Loucy (cell line): Measurements from ENCODE around the gene RASD1.

Experiments used
- H2AFZ ChIP-seq: fragments of 200-600 bp; sonication (generic); 2 replicates; pipeline ENCODE4 v1.6.0; 2016; ENCODE audit warnings: antibody characterized with exemption, mild to moderate bottlenecking, low read length, moderate library complexity
- H3F3A ChIP-seq: fragments of 200-600 bp; 2 replicates; pipeline ENCODE4 v1.6.0; 2016; ENCODE audit warnings: antibody characterized with exemption, low read depth, mild to moderate bottlenecking
- H3K27me3 ChIP-seq: fragments of 200-600 bp; sonication (generic); 2 replicates; pipeline ENCODE4 v1.6.1; 2014; ENCODE audit warnings: low read length, mild to moderate bottlenecking; ENCODE audit not compliant: insufficient read depth, poor library complexity, severe bottlenecking
- H3K36me3 ChIP-seq: fragments of 200-600 bp; sonication (generic); 2 replicates; pipeline ENCODE4 v1.6.1; 2016; ENCODE audit warnings: low read length; ENCODE audit not compliant: insufficient read depth
- H3K4me1 ChIP-seq: fragments of 200-600 bp; sonication (generic); 2 replicates; pipeline ENCODE4 v1.5.1; 2014; ENCODE audit warnings: low read length, mild to moderate bottlenecking; ENCODE audit not compliant: insufficient read depth, poor library complexity, severe bottlenecking
- H3K4me2 ChIP-seq: fragments of 200-600 bp; sonication (generic); 2 replicates; pipeline ENCODE4 v1.6.0; 2014; ENCODE audit warnings: antibody characterized with exemption, low read length, low read depth, mild to moderate bottlenecking; ENCODE audit not compliant: poor library complexity, severe bottlenecking
- H3K4me3 ChIP-seq: fragments of 200-600 bp; sonication (generic); 2 replicates; pipeline ENCODE4 v1.5.1; 2014; ENCODE audit warnings: low read length, mild to moderate bottlenecking, mixed read lengths; ENCODE audit not compliant: poor library complexity, severe bottlenecking
- H3K79me2 ChIP-seq: fragments of 200-600 bp; sonication (generic); 2 replicates; pipeline ENCODE4 v1.6.1; 2014; ENCODE audit warnings: low read length; ENCODE audit not compliant: insufficient read depth
- H3K9ac ChIP-seq: fragments of 200-600 bp; sonication (generic); 2 replicates; pipeline ENCODE4 v1.6.0; 2014; ENCODE audit warnings: mild to moderate bottlenecking, low read depth, low read length, moderate library complexity; ENCODE audit not compliant: poor library complexity, severe bottlenecking
- H3K9me2 ChIP-seq: fragments of 200-600 bp; sonication (generic); replicated peaks from 2 replicates; pipeline ENCODE4 v1.6.1; 2016; ENCODE audit warnings: low read depth, low read length, mixed read lengths
- H3K9me3 ChIP-seq: fragments of 200-600 bp; sonication (generic); 2 replicates; pipeline ENCODE4 v1.6.1; 2014; ENCODE audit warnings: mild to moderate bottlenecking, antibody characterized with exemption, low read length, low read depth; ENCODE audit not compliant: insufficient read depth
- H4K20me1 ChIP-seq: fragments of 200-600 bp; sonication (generic); 2 replicates; pipeline ENCODE4 v1.6.0; 2014; ENCODE audit warnings: antibody characterized with exemption, low read length, mild to moderate bottlenecking; ENCODE audit not compliant: insufficient read depth, poor library complexity, severe bottlenecking
- EZH2phosphoT487 ChIP-seq: fragments of 200-600 bp; IDR thresholded peaks from 2 replicates; pipeline ENCODE4 v1.6.1; 2018; ENCODE audit warnings: antibody characterized with exemption, mild to moderate bottlenecking, moderate library complexity, borderline replicate concordance
- TF ChIP-seq, protein P1 (sequence below): fragments of 200-600 bp; sonication (generic); conservative IDR thresholded peaks from 2 replicates; pipeline ENCODE4 v1.5.1; 2014; ENCODE audit warnings: mild to moderate bottlenecking, antibody characterized with exemption, low read length

The RASD1 gene

DNA sequence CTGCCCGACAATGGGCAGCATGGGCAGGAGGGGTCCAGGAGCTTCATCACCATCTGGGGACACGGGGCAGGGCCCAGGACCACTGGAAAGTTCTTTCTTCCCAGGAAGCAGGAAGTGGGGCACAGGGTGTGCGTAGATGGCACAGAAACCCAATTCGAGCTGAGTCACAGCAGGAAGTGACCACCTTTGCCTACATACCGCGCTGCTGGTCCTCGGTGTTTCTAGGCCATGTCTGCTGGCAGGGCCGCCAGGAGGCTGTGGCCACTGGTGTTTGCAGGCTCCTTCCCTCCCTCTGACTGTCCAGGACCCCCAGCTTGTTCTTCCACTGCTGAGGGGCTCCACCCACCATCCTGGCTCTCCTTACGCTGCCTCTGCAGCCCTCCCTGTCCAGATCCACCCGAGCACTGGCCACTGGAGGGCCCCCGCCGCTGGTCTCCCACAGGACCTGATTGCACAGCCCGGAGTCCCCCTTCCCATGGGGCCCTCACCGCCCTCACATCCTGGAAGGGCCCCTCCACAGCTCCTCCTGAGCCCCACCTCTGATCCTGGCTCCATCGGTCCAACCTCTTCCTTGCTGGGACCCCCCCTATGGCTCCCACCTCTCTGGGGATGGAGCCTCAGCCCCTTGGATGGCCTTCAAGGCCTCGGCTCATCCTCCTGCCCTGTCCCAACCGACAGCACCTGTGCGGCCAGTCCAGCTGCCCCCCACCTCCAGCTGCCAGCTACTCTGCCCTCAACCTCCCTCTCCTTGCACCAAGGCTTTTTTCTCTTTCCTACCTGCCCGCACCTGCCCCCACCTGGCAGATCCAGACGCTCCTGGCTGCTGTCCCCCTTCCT is 14.5 kb upstream of the RASD1 start:
- H3K9ac ChIP-seq: peak overlapping the region; percentile 6

DNA sequence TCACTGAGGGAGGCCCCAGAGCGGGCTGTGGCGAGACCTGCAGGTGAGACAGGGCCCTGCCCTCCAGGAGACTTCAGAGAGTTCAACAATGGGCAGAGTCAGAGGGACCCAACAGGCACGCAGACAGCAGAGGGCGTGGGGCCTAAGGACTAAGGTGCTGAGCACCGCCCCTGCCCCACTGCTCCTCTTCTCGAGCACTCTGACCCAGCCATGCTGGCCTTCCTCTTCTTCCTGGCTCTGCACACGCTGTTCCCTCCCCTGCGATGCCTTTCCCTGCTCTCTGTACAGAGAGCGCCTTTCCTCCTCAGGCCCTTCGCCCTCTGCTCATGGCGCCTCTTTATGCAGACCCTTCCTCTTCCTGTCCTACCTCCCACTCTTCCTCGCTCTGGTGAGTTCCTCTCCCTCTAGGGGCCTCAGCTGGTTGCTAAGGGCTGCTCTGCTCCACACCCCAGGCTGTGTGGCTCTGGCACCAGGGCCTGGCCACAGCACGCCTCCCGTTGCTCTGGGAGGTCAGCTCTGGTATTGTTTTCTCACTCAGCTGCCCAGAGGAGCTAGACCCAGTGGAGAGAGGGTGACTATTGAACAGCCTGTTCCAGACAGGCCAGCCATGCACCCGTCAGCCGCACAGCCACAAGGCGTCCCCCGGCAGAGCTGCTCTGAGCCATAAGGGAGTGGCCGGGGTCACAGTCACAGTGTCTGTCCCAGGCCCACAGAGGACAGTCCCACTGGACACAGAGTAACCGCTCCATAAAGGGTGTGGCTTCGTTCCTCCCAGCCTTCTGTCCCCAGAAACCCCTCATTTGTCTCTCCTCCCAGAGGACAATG is 13.6 kb upstream of the RASD1 start:
- TF ChIP-seq EZH2phosphoT487: no peak
- TF ChIP-seq, protein P1, sequence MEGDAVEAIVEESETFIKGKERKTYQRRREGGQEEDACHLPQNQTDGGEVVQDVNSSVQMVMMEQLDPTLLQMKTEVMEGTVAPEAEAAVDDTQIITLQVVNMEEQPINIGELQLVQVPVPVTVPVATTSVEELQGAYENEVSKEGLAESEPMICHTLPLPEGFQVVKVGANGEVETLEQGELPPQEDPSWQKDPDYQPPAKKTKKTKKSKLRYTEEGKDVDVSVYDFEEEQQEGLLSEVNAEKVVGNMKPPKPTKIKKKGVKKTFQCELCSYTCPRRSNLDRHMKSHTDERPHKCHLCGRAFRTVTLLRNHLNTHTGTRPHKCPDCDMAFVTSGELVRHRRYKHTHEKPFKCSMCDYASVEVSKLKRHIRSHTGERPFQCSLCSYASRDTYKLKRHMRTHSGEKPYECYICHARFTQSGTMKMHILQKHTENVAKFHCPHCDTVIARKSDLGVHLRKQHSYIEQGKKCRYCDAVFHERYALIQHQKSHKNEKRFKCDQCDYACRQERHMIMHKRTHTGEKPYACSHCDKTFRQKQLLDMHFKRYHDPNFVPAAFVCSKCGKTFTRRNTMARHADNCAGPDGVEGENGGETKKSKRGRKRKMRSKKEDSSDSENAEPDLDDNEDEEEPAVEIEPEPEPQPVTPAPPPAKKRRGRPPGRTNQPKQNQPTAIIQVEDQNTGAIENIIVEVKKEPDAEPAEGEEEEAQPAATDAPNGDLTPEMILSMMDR: no peak

More for the DNA sequence above, 14.5 kb upstream of the RASD1 start:
- Histone ChIP-seq H3K79me2 (no peaks in the 10 kb centered on the region), H3K4me3 (no peak overlapping the region), H3K4me2 (no peak overlapping the region), H3K9me2 (no peaks in the 10 kb centered on the region), H3K4me1 (peaks cover 15% of the 10 kb centered on the region), H3K9me3 (no peaks in the 10 kb centered on the region), H2AFZ (no peak overlapping the region), H3K36me3 (no peaks in the 10 kb centered on the region), H4K20me1 (no peaks in the 10 kb centered on the region), H3K27me3 (no peaks in the 10 kb centered on the region), H3F3A (no peaks in the 10 kb centered on the region)
- TF ChIP-seq, protein P1: no peak
- TF ChIP-seq EZH2phosphoT487: no peak

DNA sequence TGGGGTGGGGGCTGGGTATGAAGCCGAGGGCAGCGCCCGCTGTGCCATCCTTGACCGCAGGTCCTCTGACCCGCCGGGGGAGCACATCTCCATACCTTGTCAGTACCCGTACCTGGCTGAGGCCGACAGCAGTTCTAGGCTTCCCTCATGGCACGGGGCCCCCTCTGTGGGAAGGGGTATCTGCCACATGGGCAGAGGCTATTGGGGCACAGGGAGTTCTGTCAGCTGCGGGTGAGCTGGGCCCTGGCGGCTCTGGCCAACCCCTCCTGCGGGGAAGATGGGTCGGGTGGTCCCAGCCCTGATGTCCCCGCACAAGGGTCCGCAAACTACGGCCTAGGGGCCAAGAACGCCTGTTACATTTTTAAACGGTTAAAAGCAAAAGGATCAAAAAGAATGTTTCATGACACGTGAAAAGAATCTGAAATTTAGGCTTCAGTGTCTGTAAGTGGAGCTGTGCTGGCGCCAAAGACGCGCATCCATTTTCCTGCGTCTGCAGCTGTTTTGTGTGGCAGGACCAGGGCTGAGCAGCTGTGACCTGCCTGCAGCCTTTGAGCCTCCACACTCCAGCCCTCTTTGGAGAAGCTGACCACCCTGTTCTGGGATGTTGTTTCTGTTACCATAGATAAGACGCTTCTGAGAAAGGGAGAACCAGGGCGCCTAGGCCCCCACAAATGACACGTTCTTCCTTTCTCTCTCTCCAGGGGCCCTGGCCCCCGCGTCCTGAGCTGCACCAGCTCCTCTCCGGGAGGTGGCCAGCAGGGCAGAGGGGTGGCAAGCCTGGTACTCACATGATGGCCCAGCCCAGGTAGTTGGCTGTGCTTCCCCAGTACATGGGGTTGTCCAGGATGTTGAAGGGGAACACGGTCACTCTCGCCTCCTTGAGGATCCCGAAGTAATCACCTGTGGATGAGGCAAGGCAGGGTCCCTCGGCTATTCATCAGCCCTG is 12.7 kb upstream of the RASD1 start:
- Histone ChIP-seq H3F3A (no peaks in the 10 kb centered on the region), H3K4me3 (no peak overlapping the region), H3K9me3 (no peaks in the 10 kb centered on the region), H3K9me2 (no peaks in the 10 kb centered on the region), H4K20me1 (no peaks in the 10 kb centered on the region), H3K4me2 (no peak overlapping the region), H2AFZ (no peak overlapping the region), H3K79me2 (no peaks in the 10 kb centered on the region), H3K27me3 (no peaks in the 10 kb centered on the region), H3K9ac (no peak overlapping the region), H3K4me1 (peaks cover 15% of the 10 kb centered on the region), H3K36me3 (no peaks in the 10 kb centered on the region)
- TF ChIP-seq, protein P1: no peak
- TF ChIP-seq EZH2phosphoT487: no peak

More for the DNA sequence above, 13.6 kb upstream of the RASD1 start:
- no peaks in the 10 kb centered on the region for H3K27me3 ChIP-seq
- no peak overlapping the region for H3K9ac ChIP-seq
- no peaks in the 10 kb centered on the region for H3K79me2 ChIP-seq
- no peaks in the 10 kb centered on the region for H3F3A ChIP-seq
- no peak overlapping the region for H3K4me2 ChIP-seq
- H3K9me3 ChIP-seq: no peaks in the 10 kb centered on the region
- H3K4me1 ChIP-seq: peaks cover 15% of the 10 kb centered on the region
- H3K36me3 ChIP-seq: no peaks in the 10 kb centered on the region
- H4K20me1 ChIP-seq: no peaks in the 10 kb centered on the region
- no peak overlapping the region for H3K4me3 ChIP-seq
- no peaks in the 10 kb centered on the region for H3K9me2 ChIP-seq
- H2AFZ ChIP-seq: no peak overlapping the region
